HG03135 (cell line): ENCODE measurements around the gene NRTN.

Experiments used
- ATAC-seq: cut with Tn5 transposase; IDR thresholded peaks from one replicate; pipeline ENCODE4 v1.9.1; 2021; ENCODE audit warnings: mild to moderate bottlenecking, moderate library complexity; ENCODE audit not compliant: unreplicated experiment

The NRTN gene

GRCh38 chr19:5811117-5811516, 6.2 kb downstream of the NRTN start:
- ATAC-seq, result no peak

DNA sequence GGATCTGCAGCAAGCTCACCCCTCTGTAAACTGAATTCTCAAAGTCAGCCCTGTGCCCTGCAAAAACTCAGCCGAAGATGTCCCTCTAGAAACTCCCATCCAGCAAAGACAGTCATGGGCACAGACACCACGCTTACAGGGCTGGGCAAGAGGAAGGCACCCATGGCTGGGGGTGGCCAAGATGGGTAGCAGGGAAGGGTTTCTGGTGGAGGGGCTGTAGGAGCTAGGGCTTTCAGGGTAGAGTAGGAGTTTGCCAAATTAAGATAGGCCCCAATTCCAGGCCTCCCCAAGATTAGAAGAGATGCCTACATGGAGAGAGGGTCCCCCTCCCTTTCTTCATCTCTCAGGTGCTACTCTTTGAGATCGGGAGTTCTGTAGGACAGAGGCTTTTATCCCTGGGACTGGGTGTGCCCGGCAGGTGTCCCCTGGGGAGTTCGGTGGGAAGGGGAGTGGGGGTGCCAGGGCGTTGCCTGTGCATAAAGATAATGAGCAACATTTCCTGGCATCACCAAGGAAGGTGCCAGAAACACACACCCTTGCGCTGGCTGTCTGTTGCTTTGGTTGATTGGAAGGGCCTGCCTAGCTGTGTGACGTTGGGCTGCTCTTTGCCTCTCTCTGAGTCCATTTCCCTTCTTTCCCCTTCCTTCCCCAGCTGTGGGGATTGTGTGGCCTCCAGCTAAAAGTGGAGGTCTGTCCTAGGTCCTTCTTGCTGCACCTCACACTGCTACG, 9.4 kb downstream of the NRTN start:
- ATAC-seq, result no peak

GRCh38 chr19:5814852-5815246, 10.0 kb downstream of the NRTN start:
- ATAC-seq, result no peak

- ATAC-seq, result no peak
These were observed 12.4 kb downstream of the NRTN start for GRCh38 chr19:5817218-5817617.

DNA sequence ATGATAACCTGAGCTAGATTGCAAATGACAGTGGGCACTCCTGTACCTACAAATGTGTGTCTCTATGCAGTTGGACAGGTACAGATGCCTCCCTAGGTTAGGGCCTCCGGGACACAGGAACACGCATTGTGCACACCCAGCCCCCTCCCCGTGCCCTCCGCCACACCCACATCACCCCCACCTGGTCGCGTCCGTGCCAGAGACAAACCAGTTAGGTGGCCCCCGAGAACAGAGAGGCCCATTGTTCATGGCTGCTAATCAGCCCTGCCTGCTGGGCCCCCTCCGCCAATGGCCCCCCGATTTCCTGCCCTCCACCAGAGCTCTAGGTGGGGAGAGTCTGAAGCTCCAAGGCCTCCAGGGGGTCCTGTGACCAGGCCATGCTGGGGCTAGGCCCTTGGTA, 13.7 kb downstream of the NRTN start:
- no peak for ATAC-seq

DNA sequence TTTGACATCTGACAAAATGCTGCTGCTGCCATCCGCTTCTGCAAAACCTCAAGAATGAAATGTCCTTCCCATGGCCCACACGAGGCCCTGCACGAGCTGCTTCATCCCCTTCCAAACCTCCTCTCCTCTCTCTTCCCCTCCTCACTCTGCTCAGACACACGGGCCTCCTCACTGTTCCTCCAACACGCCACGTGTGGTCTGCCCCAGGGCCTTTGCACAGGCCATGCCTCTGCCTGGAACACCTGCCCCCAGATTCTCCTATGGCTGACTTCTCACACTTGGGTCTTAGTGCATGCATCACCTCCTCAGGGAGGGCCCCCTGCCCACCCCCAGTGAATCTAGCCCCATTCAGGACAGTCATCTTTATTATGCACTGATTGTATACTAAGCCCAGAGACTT, 15.9 kb downstream of the NRTN start:
- no peak for ATAC-seq

DNA sequence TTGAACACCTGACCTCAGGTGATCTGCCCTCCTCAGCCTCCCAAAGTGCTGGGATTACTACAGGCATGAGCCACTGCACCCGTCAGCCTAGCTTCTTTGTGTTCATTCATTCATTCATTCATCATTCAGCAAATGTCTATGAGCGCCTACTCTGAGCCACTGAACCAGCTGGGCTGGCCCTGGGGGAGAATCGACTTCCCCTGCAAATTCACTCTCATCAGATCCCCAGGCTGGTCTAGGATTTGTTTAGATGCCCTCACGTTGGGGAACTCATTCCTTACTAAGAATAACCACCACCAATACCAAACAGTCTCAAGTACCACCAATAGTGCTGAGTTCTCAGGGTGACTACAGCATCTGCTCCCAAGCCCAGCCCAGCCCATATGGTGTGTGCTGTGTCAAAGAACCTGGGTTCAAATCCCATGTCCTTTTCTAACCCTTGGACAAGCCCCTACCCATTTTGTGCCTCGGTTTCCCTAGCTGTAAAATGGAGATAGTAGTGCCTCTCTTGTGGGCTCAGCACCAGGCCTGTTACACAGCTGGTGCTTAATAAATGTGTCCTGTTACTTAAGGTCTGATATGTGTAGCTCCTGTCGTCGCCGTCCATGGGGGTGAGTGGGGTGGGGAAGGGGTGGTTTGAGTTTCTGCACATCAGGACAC, 16.8 kb downstream of the NRTN start:
- no peak for ATAC-seq

DNA sequence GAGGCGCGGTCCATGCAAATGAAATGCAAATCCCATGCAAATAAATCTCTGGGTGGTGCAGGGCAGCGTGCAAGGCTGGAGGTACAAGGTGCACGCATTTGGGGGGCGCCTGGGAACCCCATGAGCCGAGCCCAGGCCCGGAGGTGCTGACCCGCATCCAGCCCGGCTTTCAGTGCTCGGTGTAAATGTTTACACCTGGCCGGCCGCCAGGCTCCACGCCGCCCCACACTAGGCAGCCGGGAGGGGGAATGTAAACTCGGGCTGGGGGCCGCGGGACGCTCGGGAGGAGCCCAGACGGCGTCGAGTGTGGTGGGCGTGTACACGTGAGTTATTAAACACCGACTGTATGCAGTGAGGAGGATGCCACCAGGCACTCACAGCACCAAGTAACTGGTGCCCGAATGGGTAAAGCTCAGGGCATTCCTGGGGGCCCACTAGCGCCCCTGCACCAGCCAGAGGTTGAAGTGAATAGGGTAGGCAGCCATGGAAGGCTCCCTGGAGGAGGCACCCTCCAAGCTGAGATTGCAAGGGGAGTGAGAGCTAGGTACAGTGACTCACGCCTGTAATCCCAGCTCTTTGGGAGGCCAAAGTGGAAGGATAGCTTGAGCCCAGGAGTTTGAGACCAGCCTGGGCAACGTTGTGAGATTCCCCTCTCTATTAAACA, 17.4 kb downstream of the NRTN start:
- ATAC-seq, result no peak

DNA sequence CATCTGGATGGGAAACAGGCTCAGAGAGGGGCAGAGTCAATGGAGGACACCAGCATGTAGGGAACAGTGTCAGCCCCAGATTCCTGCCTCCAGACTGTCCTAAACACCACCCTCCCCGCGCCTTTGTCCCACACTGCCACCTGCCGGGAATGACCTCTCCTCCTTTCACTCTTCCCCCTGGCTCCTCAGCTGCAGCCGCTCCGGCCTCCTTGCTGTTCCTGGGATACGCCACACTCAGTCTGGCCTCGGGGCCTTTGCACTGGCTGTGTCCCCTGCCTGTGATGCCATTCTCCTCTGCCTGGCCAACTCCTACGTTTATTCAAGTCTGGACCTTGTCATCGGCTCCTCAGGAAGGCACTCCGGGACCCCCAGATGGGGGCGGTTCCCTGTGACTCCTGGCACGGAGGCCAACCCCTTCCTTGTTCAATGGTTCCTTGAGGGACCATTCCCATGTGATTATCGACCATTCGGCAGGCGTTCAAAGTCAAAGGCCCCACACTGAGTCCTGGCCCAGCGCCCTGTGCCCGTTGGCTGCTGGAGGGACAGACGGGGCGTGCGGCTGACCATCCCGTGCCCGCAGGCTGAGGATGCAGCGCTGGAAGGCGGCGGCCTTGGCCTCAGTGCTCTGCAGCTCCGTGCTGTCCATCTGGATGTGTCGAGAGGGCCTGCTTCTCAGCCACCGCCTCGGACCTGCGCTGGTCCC, 18.9 kb downstream of the NRTN start:
- no peak for ATAC-seq

DNA sequence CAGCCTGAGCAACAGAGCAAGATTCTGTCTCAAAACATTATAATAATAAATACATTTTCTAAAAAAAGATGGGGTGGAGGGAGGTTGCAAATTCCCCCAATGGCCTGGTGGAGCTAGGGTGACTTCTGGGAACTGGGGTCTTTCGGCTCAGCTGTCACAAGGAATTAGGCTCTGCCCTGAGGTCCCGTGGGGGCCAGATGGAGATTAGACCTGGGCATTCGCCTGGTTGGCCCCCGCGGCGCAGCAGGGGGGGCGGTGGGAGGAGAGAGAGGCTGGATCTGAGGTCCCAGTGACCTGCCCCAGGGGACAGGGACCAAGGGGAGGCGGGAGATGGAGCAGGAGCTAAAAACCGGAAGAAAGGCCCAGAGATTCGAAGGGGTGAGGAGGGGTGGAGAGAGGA, 19.9 kb downstream of the NRTN start:
- no peak for ATAC-seq

DNA sequence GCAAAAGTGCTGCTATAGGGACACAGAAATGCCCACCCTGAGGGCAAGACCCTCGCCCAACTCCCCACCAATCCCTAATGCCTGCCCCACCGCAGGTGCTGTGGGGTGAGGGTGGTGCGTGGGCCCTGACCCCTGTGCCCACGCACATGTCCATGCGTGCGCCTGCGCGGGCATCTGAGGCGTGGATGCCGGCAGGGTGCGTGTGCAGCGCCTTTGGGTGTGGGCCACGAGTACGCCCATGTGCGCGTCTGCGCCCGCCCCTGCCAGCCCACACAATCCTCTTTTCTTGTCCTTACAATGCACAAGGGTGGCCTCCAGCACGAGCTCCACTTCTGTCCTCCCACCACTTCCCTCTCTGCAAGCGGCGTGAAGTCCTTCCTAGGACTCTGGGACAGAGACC, 20.3 kb downstream of the NRTN start:
- no peak for ATAC-seq

GRCh38 chr19:5826531-5827341, 21.9 kb downstream of the NRTN start:
- ATAC-seq, result no peak

GRCh38 chr19:5827342-5827890, 22.5 kb downstream of the NRTN start:
- ATAC-seq, result no peak

DNA sequence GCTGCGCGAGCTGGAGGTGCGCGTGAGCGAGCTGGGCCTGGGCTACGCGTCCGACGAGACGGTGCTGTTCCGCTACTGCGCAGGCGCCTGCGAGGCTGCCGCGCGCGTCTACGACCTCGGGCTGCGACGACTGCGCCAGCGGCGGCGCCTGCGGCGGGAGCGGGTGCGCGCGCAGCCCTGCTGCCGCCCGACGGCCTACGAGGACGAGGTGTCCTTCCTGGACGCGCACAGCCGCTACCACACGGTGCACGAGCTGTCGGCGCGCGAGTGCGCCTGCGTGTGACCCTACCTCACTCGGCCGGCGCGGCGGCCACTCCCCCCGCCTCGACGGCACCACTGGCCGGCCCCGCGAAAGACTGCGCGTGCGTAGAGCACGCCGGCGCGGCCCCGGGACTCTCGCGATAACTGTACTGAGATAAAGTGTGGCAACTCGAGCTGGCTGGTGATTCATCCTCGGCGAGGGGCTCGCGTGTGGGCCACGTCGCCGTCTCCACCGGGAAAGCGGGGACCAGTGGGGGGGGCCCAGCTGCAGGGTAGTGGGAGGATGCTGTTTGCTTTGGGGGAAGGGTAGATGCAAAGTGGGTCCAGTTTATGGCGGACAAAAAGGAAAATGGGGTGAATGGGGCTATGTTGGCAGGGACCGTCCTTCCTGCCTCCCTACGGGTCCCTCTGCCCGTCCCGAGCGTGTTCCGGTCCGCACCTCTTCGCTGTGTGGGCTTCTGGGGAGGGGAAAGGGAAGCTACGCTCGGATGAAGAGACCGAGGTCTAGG, 23.2 kb downstream of the NRTN start:
- ATAC-seq, result peak; percentile 63

GRCh38 chr19:5828661-5829566, 24.0 kb downstream of the NRTN start:
- ATAC-seq, result no peak

DNA sequence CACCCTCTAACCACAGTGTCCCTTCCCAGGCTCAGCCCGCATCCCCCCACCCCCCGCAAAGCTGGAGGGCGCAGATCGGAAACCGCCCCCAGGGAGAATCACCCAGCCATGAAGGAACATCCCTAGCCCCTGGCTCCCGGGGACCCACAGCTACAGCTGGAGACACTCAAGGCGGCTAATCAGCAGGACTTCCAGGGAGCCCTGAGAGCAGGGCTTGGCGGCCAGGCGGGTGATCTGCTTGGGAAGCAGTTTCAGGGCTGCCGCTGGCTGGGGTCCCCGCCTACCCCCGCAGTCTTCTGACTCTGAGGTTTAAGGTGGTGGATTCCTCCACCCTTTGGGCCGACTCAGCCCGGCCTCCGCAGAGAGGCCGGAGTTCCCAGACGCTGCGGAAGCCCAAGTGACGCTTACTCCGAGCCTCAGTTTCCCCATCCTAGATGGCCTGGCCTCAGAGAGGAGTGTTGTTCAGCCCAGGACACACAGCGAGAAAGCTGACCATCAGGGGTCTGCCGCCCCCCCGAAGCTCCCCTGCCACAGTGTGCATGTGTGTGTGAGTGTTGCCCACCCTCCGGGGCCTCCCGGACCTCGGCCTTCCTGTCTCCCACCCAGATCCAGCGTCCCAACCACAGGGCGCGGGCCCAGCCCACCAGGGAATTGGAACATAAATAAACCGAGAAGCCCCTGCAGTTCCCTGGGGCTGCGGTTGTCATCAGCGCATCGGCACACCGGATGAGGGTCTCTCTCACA, 24.9 kb downstream of the NRTN start:
- ATAC-seq, result no peak

- ATAC-seq, result no peak
These were observed 26.3 kb downstream of the NRTN start for GRCh38 chr19:5831159-5831558.

- ATAC-seq, result no peak
These were observed 27.2 kb downstream of the NRTN start for GRCh38 chr19:5832061-5832460.
